ENCODE data around the gene SLC10A7.

The SLC10A7 gene

DNA sequence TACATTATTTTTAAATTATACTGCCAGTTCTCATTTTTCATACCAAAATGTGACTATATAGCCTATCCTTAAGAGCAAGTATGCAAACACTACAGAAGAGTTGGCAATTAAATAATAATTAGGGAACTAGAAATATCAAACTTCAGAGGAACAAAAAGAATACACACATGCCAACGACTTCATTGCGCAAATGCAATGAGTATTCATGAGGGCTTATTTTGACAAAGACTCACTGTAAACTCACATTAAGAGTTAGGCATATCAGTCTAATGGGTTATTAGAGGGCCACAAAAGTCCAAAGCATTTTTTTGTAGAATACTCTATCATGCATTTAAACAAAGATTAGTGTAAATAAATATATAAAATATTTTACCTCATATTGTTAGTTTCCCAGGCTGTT lies 31.6 kb downstream of the SLC10A7 start:
- DNase-seq, result no peak

DNA sequence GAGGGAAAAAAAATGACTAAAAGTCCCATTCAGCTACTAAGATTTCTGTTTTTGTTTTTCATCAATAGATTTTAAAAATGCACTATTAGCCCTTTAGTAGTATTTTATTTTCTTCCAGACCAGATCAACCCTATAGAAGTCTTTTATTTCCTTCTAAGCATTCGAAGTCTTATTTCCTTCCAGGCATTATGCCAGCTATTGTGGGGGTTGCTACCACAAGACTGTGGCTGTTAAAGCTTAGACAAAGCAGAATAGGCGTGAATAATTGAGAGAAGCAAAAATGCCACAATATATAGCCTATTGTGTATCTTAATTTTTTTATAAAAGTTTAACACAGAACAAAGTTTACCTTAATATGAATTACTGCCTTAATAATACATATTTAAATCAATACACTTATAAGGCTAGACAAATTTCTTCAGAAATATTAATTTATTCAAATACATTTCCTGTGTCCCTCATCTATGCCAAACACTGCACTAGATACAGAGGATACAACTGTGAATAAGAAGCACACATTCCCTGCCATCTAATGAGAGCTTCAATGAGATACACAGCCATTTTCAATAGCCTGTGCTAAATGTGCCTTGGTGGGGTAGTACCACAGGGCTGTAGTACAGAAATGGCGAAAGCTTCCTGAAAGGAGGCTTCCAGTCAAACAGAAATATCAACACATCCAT lies 33.1 kb downstream of the SLC10A7 start:
- no peak for DNase-seq

DNA sequence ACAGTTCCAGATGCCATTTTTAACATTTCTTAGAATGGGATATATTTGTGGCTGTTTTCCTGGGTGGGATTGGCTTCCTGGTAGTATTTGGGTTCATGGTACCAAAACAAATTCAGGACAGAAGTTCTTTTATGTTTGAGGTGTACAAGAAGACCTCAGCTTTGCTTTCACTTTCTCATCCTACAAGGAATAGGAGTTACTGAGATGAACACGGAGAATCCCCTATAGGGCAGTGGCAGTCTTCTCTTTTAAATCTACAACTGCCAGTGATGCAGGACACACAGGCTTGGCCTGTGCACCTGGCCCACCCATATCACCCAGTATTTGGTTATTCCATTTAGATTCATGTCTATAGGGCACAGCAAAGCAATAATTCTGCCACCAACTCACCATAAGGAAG lies 35.2 kb downstream of the SLC10A7 start:
- DNase-seq, result no peak

DNA sequence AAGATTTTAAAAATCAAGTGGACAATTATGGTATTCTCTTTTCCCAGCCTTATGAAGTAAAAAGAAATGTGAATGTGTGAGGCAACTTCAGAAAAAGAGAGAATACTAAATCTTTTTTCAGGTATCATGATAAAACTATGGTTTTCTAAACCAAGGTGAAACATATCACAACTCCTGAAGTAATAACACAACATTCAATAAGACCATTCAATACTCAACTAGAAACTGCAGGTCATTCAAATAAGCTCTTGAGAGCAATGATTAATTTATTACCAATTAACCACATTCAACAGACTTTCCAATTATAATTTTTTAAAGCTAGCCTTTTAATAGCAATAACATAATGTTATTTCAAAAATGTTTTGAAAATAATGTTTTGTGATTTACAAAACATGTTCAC lies 35.8 kb downstream of the SLC10A7 start:
- DNase-seq, result no peak

DNA sequence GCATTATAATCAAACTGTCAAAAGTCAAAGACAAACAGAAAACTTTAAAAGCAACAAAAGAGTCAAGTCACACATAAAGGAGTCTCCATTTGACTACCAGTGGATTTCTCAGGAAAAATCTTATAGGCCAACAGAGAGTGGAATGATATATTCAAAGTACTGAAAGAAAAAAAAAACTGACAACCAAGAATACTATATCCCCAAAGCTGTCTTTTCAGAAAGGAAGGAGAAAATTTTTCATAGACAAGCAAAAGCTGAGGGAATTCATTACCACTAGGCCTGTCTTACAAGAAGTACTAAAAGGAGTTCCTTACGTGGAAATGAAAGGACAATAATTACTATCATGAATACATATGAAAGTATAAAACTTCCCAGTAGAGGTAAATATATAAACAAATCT lies 39.0 kb downstream of the SLC10A7 start:
- no peak for DNase-seq

DNA sequence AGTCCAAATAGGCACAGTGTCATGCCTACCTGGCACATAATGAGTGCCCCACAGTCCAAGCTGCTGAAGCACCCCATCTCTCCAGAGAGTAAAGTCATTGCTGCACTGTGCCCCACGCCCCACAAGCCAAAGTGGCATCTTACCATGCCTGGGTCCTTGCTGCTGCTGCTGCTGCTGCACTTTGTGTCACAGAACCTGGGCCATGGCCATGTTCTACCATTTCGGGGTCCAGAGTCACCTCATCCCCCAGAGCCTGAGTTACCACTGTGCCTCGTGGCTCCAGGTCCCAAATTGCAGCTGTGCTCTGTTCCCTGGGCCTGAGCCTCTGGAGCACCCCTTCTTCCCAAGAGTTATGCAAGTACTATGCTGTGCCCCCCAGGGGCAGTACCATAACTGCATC lies 40.5 kb downstream of the SLC10A7 start:
- DNase-seq, result no peak

DNA sequence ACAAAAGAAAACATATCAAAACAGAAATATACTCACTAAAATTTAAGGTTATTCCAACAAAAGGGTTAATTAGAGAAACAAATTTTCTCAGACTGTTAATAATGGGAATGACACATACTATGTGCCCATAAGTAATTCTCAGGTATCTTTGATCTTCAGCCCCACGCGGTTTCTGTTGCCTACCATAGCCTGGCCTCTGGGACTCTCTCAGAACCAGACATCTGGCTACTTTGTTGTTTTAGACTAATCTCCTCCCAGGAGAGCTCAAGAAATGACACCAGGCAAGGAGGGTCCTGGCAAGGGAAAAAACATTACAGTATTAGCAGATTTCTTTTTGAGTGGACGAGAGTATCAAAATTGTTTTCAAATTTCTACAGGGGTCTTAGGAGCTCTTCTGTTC lies 43.7 kb downstream of the SLC10A7 start:
- no peak for DNase-seq

DNA sequence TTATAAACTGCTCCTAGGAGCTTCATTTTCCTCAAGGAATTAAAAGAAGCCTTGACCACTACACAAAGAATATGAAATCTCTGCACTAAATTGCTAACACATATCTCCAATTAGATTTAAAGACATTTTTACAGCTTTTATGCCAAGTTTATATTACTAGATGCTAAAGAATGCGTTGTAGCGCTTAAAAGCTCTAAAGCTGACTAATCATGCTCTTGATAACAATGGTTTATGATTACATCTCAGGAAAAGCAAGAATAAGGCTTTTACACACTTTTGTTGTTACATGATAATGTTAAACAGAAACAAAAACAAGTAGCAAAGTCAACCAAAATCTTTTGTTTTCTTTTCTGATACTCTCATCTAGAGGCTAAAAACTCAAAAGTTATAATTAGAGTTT lies 44.7 kb downstream of the SLC10A7 start:
- DNase-seq, result no peak

DNA sequence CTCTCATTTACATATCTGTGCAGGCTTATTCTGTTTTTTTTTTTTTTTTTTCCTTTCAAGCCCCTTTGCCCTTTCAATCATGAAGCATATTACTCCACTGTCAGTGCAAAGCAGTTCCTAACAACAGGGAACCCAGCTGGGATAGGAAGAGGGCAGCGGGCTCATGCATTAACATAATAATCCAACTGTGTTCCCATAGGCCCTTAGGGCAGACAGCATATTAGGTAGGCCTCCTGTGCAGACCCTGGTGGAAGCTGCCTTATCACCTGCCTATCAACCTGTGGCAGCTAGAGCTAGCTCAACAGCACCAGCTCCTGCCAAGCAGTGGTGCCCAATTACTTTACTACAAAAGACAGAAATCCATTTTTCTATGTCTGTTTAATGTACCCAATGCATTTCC lies 49.3 kb downstream of the SLC10A7 start:
- DNase-seq, result no peak

DNA sequence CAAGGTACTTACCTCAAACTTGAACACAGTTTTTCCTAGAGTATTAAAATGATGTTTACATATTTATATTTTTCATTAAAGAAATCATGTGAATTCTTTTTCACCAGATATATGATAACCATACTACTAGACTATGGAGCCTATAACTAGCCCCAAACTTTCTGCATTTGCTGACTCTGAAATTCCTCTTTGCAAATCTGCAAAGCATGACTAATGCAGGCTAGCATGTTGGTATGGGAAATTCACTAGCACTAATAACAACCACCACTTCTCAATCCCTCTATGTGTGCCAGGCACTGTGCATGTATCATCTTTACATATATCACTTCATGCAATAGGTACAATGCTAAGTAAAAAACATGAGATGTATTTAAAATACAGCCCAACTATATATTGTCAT lies 51.1 kb downstream of the SLC10A7 start:
- no peak for DNase-seq

DNA sequence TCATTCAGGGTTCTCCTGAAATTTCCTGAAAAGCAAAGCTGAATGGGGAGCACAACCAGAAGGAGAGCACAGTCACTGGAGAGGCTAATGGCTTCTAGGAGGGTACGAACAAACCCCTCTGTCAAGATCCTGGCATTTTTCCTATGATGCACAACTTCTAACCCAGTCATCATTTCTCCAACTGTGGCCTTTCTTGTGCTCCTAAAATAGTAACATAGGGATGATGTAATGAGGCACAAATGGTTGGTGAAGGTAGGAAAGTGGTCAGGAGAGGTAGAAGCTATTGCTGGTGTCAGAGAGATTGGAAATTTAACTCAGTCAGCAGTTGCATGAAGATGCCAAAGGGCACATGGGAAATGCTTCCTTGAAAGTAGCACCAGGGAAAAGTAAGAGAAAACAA lies 52.7 kb downstream of the SLC10A7 start:
- no peak for DNase-seq

DNA sequence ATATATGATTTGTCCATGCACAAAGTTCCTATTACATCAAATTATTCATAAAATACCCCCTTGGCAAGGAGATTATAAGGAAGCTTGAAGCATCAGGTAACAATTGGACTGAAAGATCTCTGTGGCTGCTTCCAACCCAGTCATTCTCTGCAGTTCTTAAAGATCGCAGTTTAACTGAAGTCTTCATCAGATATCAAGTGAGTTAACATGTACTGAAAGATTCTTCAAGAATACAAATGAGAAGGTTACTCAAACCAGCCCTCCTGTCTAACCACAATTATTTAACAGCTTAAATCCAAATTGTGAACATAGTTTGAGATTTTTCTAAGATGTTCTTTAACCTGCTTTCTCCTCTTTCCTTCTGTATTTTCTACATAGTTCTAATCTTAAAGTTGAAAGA lies 56.1 kb downstream of the SLC10A7 start:
- DNase-seq, result no peak

DNA sequence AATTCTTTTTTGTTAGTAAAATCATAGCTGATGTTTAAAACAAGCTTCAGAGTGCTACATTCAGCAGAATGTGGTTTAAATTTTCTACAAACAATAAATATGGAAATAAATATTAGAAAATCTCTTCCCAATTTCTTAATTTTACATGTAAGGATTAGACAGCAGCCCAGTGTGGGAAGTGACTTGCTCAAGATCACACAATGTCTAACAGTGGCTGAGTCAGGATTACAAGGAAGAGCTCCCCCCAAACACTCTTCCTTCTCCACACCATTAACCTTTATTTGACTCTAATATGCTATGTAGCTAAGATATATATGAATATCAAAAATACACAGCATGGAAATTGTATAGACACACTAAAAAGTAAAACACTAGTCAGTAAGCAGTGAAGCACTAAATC lies 59.5 kb downstream of the SLC10A7 start:
- no peak for DNase-seq

DNA sequence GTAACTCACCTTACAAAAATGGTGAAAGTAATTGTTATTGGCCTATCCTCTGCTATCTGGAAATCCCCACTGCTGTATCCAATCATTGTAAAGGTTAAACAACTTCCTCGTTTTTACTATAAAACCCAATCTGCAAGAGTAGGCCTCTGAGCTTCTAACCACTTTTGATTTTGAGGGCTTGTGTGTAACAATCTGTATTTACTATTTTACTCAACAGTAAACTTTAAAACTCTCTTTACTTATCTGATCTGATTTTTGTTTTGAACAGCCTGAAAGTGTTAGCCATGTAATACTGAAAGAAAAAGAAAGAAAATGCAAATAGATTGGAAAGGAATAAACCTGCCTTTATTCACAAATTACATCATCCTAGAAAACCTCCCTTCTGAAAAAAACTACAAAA lies 63.1 kb downstream of the SLC10A7 start:
- no peak for DNase-seq

DNA sequence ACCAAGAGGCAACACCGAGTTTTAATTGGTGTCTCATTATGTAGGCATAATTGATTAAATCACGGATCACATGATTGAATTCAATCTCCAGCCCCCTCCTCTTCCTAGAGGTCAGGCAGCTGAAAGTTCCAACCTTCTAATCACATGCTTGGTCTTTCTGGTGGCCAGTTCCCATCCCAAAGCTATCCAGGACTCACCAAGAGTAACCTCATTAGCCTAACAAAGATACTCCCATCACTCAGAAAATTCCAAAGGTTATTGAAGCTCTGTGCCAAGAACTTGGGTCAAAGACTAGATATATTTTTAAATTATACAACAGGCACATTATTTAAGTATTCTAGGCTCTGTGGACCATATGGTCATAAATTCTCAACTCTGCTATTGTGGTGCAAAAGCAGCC lies 65.1 kb downstream of the SLC10A7 start:
- DNase-seq, result no peak

DNA sequence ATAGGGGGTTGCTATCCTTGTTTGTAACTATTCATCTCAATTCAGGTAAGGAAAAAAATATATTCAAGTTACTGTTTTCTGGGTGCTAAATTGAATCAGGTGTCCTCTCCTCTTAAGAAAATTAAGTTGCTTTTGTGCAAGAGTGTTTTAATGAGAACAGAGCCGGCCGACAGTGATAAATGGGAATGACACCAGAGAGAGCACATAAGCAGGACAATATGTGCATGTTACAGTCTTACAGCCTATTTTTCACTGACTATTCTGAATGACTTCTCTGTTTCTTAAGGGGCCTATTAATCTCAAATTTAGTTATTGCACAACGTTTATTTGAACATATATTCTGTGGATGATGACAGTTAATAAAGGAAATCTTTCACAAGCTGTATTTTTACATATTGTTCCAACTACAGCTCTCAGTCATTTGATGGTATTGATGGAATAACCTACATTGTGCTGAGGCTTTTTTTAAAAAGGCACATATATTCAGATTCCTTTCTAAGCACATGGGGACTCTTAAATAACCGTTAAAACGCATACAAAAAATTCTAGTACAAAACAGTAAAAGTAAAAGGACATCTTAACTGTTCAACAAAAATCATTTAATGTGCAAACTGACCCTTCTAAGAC lies 68.4 kb downstream of the SLC10A7 start:
- DNase-seq, result no peak

DNA sequence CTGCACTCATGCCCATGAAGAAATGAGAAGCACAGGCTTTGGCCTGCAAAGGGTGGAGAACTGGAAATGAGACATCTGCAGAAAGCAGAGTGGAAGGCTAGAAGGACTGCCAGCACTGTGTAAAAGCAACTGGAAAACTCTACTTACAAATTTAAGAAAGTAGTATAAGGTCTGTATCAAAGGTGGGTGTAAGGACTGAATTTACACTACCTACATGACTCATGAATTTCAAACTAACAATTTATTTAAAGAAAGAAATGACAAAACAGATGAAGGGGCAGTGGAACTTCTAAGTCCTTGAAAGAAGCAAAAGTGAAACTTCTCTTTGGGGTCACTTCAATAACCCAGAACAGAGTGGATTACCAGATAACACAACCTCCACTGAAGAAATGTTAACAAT lies 71.2 kb downstream of the SLC10A7 start:
- no peak for DNase-seq

DNA sequence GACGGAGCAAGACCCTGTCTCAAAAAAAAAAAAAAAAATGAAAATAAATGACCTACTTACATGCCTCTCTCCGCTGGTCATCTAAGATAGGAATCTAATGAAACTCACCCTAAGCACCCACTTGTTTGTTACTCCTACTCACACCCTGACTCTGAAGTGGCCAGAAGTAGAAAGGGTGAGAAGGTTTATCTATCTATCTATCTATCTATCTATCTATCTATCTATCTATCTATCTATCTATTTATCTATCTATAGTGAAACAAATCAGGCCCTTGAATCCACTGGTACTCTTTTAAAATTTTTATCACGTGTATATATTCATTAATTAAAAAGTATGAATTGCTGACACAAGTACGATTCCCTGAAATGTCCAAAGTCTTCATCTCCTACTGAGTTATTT lies 75.2 kb downstream of the SLC10A7 start:
- DNase-seq, result no peak

DNA sequence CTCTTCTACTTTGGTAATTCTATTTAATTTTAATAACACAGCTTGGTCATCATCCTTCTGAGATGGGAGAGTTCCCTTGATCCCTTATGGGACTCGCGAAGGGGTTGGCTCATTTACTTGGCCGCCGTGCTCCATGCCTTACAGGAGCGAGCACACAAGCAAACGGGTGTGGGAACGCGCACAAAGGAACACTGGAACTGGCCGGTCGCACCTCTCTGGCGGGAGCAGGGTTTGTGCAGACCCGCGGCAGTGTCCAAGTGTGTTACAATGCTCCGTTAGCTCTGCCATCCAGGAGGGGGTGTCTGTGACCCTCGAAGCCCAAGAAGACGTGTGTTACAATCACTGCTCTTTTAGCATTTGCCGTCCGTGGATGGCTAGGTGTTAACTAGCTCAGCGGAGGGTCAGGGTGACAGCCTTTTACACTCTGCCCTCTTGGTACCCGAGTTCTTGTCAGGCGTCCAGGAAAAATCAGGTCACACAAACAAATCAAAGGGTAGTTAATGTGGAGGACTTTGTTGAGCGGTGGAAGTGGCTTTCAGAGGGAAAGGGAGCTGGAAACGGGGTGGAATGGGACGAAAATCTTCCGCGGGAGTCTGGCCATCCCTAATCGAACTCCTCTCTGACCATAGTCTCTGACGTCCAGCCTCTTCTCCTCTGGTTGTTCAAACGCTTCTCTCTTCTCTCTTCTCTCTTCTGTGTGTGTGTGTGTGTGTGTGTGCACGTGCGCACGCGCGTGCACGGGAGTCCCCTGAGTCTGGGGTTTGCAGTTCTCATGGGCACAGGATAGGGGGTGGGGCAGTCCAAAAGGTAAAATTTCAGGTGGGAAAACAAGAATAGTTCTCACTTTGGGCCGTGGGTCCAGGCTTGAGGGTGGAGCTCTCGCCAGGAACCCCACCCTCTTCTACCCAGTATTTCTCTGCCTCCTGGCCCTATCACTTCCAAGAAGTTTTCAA lies 76.3 kb downstream of the SLC10A7 start:
- no peak for DNase-seq

DNA sequence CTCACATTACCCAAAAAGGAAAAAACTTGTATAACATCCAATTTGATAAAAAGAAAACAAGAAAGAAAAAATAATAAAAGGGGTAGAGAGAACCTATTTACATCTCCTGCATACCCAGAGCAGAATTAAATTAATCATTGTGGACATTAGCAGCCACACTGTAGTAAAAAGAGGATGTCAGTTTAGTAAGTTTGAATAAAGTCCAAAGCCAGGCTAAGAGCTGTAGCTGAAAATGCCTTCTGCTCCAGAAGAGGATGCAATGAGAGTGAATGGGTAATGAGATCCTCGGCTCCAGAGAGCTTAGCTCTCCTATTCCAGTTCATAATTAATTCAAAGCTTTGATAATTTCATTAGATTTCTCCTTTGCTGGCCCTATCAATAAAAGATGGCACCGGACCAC lies 78.2 kb downstream of the SLC10A7 start:
- DNase-seq, result no peak

DNA sequence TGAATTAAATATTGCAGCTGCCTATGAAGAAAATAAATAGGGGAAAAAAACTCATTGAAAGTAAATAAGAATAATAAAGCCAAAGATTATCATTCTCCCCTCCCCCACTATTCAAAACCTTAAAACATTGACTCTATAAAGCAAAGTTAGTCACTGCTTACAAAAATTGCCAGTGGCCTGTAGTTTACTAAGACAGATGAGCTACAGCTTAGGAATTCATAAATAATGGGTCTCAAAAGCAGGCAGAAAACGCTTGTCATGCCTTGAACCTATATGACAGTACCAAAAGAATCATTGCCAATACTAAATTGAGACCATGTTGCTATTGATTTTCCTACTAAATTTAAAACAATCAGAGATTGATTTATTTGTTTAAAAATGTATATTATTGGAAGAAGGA lies 78.9 kb downstream of the SLC10A7 start:
- no peak for DNase-seq

DNA sequence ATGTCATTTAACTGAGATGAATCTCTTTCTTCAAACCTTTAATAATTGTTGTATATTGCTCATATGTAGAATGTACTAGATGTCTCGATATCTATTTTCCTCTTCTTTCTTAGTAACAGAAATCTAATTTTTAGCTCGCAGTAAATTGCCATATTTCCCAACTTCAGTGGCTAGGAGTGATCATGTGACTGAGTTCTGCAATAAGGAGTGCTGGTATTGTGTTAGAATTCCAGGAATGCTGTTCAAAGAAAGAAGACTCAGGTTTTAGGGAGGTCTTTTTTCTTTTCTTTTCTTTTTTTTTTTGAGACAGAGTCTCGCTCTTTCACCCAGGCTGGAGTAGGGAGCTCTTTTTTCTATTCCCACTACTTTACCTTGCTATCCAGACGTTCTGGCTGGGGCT lies 81.7 kb downstream of the SLC10A7 start:
- DNase-seq, result no peak

DNA sequence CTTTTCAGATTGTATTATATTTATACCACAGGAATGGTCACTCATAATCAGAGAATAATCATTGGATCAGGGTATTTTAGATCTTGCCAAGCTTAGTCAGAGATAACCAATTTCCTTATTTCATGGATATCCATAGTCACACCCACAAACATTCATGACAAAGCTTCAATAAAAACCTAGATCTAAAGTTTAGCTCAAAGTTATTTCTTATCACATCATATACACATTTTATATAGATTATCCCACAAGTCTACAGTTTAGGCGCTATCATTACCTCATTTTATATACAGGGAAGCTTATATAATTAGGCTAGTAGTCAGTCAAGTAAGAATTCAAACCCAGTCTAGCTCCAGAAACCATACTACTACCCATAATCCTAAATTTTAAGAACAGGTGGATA lies 82.3 kb downstream of the SLC10A7 start:
- DNase-seq, result no peak

DNA sequence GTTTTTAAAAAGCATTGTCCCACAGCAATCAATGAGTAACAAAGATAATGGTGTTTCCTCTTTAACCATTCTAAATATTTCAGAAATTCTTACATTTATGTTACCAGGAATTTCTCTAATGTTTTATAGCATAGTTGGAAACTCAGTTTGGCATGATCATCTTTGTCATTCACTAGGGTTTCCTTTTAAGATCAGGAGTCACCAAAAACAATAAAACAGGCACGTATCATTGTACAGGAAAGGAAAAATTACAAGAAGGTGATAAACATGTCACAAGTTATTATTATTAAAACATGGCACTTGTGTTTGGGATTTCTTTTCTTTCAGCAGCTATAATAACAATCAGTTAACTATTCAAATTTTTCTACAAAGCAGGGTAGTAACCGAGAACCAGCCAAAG lies 84.0 kb downstream of the SLC10A7 start:
- DNase-seq, result no peak

Measured in activated T-cell treated with anti-CD3 and anti-CD28 coated beads for 4 hours (primary cell).